ENCODE measurements around the gene BOC. TPM values are rescaled to one million over a fixed set of nuclear protein-coding genes. Genes with fewer than 3 reads are reported as not detected.

BOC gene
- total RNA-seq, 3 donors from 2014 or later, result 48.8 to 56.6 (median 55.1) TPM

DNA sequence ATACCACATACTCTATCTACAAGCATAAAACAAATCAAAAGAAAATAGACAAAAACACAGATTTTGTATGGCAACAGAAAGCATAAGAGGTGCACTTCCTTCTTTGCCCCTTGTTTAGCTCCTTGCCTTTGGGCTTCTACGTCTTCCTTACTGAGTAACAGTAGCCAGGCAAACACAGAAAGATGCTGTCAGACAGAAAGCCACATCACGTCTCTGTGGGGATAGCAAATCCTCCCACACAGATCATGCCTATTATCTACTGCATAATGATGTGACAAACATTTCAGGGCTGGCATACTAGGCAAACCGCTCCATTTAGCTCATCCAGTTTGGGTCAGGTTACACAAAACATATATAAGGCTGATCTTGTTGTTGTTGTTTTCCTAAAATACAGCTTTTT lies 92.7 kb downstream of the BOC start:
- no peak overlapping the region for H3K27ac ChIP-seq

DNA sequence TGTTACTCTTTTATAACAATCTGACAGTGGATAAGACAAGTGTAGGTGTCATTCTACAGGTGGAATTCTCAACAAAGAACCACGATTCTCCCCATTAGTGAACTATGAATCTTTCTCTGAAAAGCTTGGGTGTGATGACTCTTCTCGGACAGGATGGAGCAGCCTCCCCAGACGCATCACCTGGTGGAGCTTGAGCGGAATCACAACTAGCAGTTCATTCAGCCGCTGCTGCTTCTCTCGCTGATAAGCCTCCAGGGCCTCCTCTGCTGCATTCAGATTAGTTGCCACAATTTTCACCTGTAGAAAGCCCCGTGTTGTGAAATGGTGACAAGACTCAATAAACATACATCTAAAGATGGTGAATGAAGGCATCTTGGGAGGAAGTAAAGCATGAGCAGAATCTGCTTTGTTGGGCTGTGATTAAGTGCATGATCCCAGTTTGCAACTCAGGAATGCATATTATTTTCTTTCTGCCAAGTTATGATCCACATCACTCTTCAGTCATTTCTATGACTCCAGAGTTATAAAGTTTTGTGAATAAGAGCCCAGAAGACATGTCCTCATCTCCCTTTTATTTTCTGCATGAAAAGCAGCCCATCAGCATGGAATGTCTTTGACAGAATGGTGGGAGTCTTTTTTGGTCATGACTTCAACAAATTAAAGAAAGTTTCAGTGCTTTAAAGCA lies 93.6 kb downstream of the BOC start:
- no peaks in the 10 kb centered on the region for H3K27me3 ChIP-seq
- no peak for DNase-seq (ENCODE audit: low spot score in 2 of 2)
- TF ChIP-seq, protein P1, sequence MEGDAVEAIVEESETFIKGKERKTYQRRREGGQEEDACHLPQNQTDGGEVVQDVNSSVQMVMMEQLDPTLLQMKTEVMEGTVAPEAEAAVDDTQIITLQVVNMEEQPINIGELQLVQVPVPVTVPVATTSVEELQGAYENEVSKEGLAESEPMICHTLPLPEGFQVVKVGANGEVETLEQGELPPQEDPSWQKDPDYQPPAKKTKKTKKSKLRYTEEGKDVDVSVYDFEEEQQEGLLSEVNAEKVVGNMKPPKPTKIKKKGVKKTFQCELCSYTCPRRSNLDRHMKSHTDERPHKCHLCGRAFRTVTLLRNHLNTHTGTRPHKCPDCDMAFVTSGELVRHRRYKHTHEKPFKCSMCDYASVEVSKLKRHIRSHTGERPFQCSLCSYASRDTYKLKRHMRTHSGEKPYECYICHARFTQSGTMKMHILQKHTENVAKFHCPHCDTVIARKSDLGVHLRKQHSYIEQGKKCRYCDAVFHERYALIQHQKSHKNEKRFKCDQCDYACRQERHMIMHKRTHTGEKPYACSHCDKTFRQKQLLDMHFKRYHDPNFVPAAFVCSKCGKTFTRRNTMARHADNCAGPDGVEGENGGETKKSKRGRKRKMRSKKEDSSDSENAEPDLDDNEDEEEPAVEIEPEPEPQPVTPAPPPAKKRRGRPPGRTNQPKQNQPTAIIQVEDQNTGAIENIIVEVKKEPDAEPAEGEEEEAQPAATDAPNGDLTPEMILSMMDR (IDR thresholded peaks at IDR 0.05), result no peak
- TF ChIP-seq POLR2A (IDR thresholded peaks at IDR 0.05), result no peak
- no peak for TF ChIP-seq POLR2AphosphoS5 (IDR thresholded peaks at IDR 0.05)
- no peaks in the 10 kb centered on the region for H3K9me3 ChIP-seq
- H3K4me1 ChIP-seq, result no peaks in the 10 kb centered on the region
- intact Hi-C loops (cut with DNase I; ENCODE audit: low total_unique reads), result no loop called here
- no peak overlapping the region for H3K4me3 ChIP-seq
- H3K27ac ChIP-seq, result no peak overlapping the region
- peaks cover 14% of the 10 kb centered on the region for H3K36me3 ChIP-seq

More for the DNA sequence above, 92.7 kb downstream of the BOC start:
- TF ChIP-seq POLR2A (IDR thresholded peaks at IDR 0.05) (no peak), POLR2AphosphoS5 (IDR thresholded peaks at IDR 0.05) (no peak)
- TF ChIP-seq, protein P1 (IDR thresholded peaks at IDR 0.05), result no peak
- DNase-seq (ENCODE audit: low spot score in 2 of 2), result no peak
- no peak overlapping the region for H3K4me3 ChIP-seq
- intact Hi-C loops (cut with DNase I; ENCODE audit: low total_unique reads), result no loop called here
- H3K4me1 ChIP-seq, result no peaks in the 10 kb centered on the region
- H3K27me3 ChIP-seq, result no peaks in the 10 kb centered on the region
- no peaks in the 10 kb centered on the region for H3K9me3 ChIP-seq
- peaks cover 14% of the 10 kb centered on the region for H3K36me3 ChIP-seq

DNA sequence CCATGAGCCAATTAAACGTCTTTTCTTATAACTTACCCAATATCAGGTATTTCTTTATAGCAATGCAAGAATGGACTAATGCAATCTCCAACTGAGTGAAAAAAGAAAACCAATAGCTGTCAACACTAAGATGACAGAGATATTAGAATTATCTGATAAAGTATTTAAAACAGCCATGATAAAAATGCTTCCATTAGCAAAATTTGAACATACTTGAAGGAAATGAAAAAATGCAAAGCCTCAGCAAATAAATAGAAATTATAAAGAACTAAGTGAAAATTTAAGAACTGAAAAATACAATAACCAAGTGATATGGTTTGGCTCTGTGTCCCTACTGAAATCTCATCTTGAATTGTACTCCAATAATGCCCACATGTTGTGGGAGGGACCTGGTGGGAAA lies 99.6 kb downstream of the BOC start:
- Histone ChIP-seq H3K9me3 (no peaks in the 10 kb centered on the region), H3K27me3 (no peaks in the 10 kb centered on the region), H3K27ac (no peak overlapping the region), H3K4me3 (no peak overlapping the region), H3K36me3 (peaks cover 6% of the 10 kb centered on the region), H3K4me1 (no peaks in the 10 kb centered on the region)
- no peak for DNase-seq (ENCODE audit: low spot score in 2 of 2)
- intact Hi-C loops (cut with DNase I; ENCODE audit: low total_unique reads), result no loop called here
- TF ChIP-seq, protein P1 (IDR thresholded peaks at IDR 0.05), result no peak
- no peak for TF ChIP-seq POLR2A (IDR thresholded peaks at IDR 0.05)
- TF ChIP-seq POLR2AphosphoS5 (IDR thresholded peaks at IDR 0.05), result no peak

DNA sequence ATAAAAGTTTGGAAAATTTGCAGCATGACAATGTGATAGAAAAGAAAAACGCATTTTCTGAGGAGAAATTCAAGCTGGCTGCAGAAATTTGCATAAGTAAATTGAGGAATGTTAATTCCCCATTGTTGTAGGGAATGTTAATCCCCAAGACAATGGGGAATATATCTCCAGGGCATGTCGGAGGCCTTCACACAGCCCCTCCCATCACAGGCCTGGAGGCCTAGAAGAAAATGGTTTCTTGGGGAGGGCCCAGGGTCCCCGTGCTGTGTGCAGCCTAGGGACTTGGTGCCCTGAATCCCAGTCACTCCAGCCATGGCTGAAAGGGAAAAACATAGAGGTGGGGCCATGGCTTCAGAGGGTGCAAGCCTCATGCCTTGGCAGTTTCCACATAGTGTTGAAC lies 101.1 kb downstream of the BOC start:
- Histone ChIP-seq H3K9me3 (no peaks in the 10 kb centered on the region), H3K4me1 (no peaks in the 10 kb centered on the region), H3K36me3 (no peaks in the 10 kb centered on the region), H3K27me3 (no peaks in the 10 kb centered on the region), H3K4me3 (no peak overlapping the region), H3K27ac (no peak overlapping the region)
- TF ChIP-seq, protein P1 (IDR thresholded peaks at IDR 0.05), result no peak
- TF ChIP-seq POLR2AphosphoS5 (IDR thresholded peaks at IDR 0.05), result no peak
- no peak for TF ChIP-seq POLR2A (IDR thresholded peaks at IDR 0.05)
- no peak for DNase-seq (ENCODE audit: low spot score in 2 of 2)
- intact Hi-C loops (cut with DNase I; ENCODE audit: low total_unique reads), result no loop called here

DNA sequence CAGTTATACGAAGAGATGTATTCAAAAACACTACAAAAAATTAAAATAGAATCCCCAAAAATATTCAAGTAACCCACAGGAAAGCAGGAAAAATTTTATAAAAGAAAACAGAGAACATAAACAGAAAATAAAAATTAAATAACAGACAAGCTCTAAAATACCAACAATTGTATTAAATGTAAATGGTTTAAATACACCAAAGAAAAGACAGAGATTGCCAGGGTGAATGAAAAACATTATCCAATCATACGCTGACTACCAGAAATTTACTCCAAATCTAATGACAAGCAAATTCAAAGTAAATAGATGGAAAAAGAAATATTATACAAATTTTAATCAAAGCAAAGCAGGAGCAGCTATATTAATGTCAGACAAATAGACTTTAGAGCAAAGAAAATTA lies 103.6 kb downstream of the BOC start:
- no peaks in the 10 kb centered on the region for H3K36me3 ChIP-seq
- TF ChIP-seq POLR2AphosphoS5 (IDR thresholded peaks at IDR 0.05), result no peak
- TF ChIP-seq, protein P1 (IDR thresholded peaks at IDR 0.05), result no peak
- H3K4me3 ChIP-seq, result no peak overlapping the region
- DNase-seq (ENCODE audit: low spot score in 2 of 2), result no peak
- no peaks in the 10 kb centered on the region for H3K4me1 ChIP-seq
- no peaks in the 10 kb centered on the region for H3K27me3 ChIP-seq
- no peak overlapping the region for H3K27ac ChIP-seq
- H3K9me3 ChIP-seq, result no peaks in the 10 kb centered on the region
- intact Hi-C loops (cut with DNase I; ENCODE audit: low total_unique reads), result no loop called here

All from breast epithelium (tissue), 4 donors.